DND-41 (cell line): ENCODE results near the gene KRT78.

Experiments
- CTCF ChIP-seq: IDR thresholded peaks from 2 replicates; pipeline ENCODE4 v1.5.1; 2012; ENCODE audit warnings: borderline replicate concordance, low read length, moderate library complexity, mild to moderate bottlenecking; ENCODE audit not compliant: poor library complexity, severe bottlenecking; ENCODE audit errors: extremely low read depth
- EZH2 ChIP-seq: IDR thresholded peaks from 3 replicates; pipeline ENCODE4 v1.6.1; 2012; ENCODE audit warnings: borderline replicate concordance, low read depth, mild to moderate bottlenecking, moderate library complexity, low read length, inconsistent platforms; ENCODE audit not compliant: severe bottlenecking

- TF ChIP-seq CTCF = peak; percentile 88
- TF ChIP-seq EZH2 = no peak
Observed at GRCh38 chr12:52884526-52885293, 35.9 kb upstream of the KRT78 start.
